Activated CD8-positive, alpha-beta T cell treated with anti-CD3 and anti-CD28 coated beads, Interleukin-2, amount 10 ng/mL, durations not matched to agents 7 days and 5 days (primary cell): ENCODE measurements around the gene APH1B. TPM values are rescaled to one million over a fixed set of nuclear protein-coding genes. Genes with fewer than 3 reads are reported as not detected.

Experiments used
- ATAC-seq: fragments of 150-1000 bp; cut with Tn5 transposase; one replicate; pipeline ENCODE4 v1.10.0; 2021; ENCODE audit warnings: moderate library complexity
- CTCF ChIA-PET: fragments of 350-600 bp; sonication (Branson Sonifier 250); formaldehyde crosslinking; loops from one replicate; lab custom pipeline; 2021; ENCODE audit warnings: antibody characterized with exemption; lab: Charles Lee
- POLR2A ChIA-PET: fragments of 350-600 bp; sonication (Branson Sonifier 250); formaldehyde crosslinking; loops from one replicate; lab custom pipeline; 2021; ENCODE audit warnings: antibody characterized with exemption; lab: Charles Lee
- DNase-seq: peaks from one replicate; pipeline ENCODE4 v3.0.0-alpha.2; 2020
- H3K27ac Mint-ChIP-seq: one replicate; pipeline ENCODE4 v1.8.0; 2021; ENCODE audit warnings: mild to moderate bottlenecking, mixed read lengths
- H3K27me3 Mint-ChIP-seq: one replicate; pipeline ENCODE4 v1.8.0; 2021; ENCODE audit warnings: low read depth, mixed read lengths
- H3K36me3 Mint-ChIP-seq: one replicate; pipeline ENCODE4 v1.8.0; 2021; ENCODE audit warnings: low read depth, mixed read lengths
- H3K4me1 Mint-ChIP-seq: one replicate; pipeline ENCODE4 v1.8.0; 2021; ENCODE audit warnings: low read depth, mixed read lengths
- H3K4me3 Mint-ChIP-seq: one replicate; pipeline ENCODE4 v1.8.0; 2021; ENCODE audit warnings: mild to moderate bottlenecking, mixed read lengths
- H3K9me3 Mint-ChIP-seq: one replicate; pipeline ENCODE4 v1.8.0; 2022; ENCODE audit warnings: mixed read lengths; ENCODE audit not compliant: insufficient read depth
- total RNA-seq, 2 experiments: library from RNA; stranded (reverse); gene quantifications; one replicate each; pipeline ENCODE4 v1.2.3, GENCODE V29; 2021

Gene APH1B
- total RNA-seq, 2 experiments from 2014 or later = 9.1 to 10.1 TPM

GRCh38 chr15:63296195-63296594, 18.8 kb downstream of the APH1B start:
- Mint-ChIP-seq H3K4me3 (no peak overlapping the region), H3K9me3 (no peaks in the 10 kb centered on the region), H3K27ac (no peak overlapping the region), H3K36me3 (no peaks in the 10 kb centered on the region), H3K4me1 (peaks cover 15% of the 10 kb centered on the region), H3K27me3 (no peaks in the 10 kb centered on the region)
- ChIA-PET CTCF (interaction anchor here (1.6 to 2.6 kb wide), 2 partner anchors 8 to 141 kb away, joined by 3 to 10 read pairs; no protein-coding TSS in a partner anchor), POLR2A (interaction anchor here (0.6 kb wide), 1 partner anchor 109 kb away, joined by 3 read pairs; no protein-coding TSS in a partner anchor)
- ATAC-seq = no peak
- no peak for DNase-seq

GRCh38 chr15:63299943-63300575, 22.7 kb downstream of the APH1B start:
- ChIA-PET CTCF (no interaction called here), POLR2A (no interaction called here)
- Mint-ChIP-seq H3K36me3 (no peaks in the 10 kb centered on the region), H3K9me3 (no peaks in the 10 kb centered on the region), H3K27ac (no peak overlapping the region), H3K4me3 (no peak overlapping the region), H3K27me3 (no peaks in the 10 kb centered on the region), H3K4me1 (peaks cover 15% of the 10 kb centered on the region)
- DNase-seq (no peak), ATAC-seq (no peak)

- ATAC-seq = no peak
- Mint-ChIP-seq H3K4me3 (no peak overlapping the region), H3K27me3 (no peaks in the 10 kb centered on the region), H3K4me1 (peaks cover 6% of the 10 kb centered on the region), H3K27ac (no peak overlapping the region), H3K9me3 (no peaks in the 10 kb centered on the region), H3K36me3 (no peaks in the 10 kb centered on the region)
- CTCF ChIA-PET = no interaction called here
- DNase-seq = no peak
- POLR2A ChIA-PET = no interaction called here
These were observed 23.7 kb downstream of the APH1B start for GRCh38 chr15:63301088-63301487.

- Mint-ChIP-seq H3K4me3 (no peak overlapping the region), H3K36me3 (no peaks in the 10 kb centered on the region), H3K27me3 (no peaks in the 10 kb centered on the region), H3K4me1 (no peaks in the 10 kb centered on the region), H3K9me3 (no peaks in the 10 kb centered on the region), H3K27ac (no peak overlapping the region)
- ChIA-PET POLR2A (no interaction called here), CTCF (interaction anchor here (1.0 kb wide), 1 partner anchor 258 kb away, joined by 3 read pairs; no protein-coding TSS in a partner anchor)
- no peak for ATAC-seq
- no peak for DNase-seq
These were observed 27.9 kb downstream of the APH1B start for GRCh38 chr15:63305260-63305659.

- H3K4me3 Mint-ChIP-seq = no peak overlapping the region
- CTCF ChIA-PET = interaction anchor here (1.1 to 1.4 kb wide), 2 partner anchors 8 to 18 kb away, joined by 3 to 4 read pairs; no protein-coding TSS in a partner anchor
- no peaks in the 10 kb centered on the region for H3K4me1 Mint-ChIP-seq
- H3K36me3 Mint-ChIP-seq = no peaks in the 10 kb centered on the region
- no peaks in the 10 kb centered on the region for H3K27me3 Mint-ChIP-seq
- DNase-seq = no peak
- POLR2A ChIA-PET = no interaction called here
- no peaks in the 10 kb centered on the region for H3K9me3 Mint-ChIP-seq
- ATAC-seq = no peak
- H3K27ac Mint-ChIP-seq = no peak overlapping the region
These were observed 29.2 kb downstream of the APH1B start for GRCh38 chr15:63306492-63307073.

- no peaks in the 10 kb centered on the region for H3K4me1 Mint-ChIP-seq
These were observed 31.1 kb downstream of the APH1B start for GRCh38 chr15:63308491-63308890.

GRCh38 chr15:63308947-63309346, 31.5 kb downstream of the APH1B start:
- ChIA-PET CTCF (no interaction called here), POLR2A (no interaction called here)
- no peak overlapping the region for H3K4me3 Mint-ChIP-seq
- H3K9me3 Mint-ChIP-seq = no peaks in the 10 kb centered on the region
- DNase-seq = no peak
- no peak for ATAC-seq
- no peaks in the 10 kb centered on the region for H3K4me1 Mint-ChIP-seq
- H3K27me3 Mint-ChIP-seq = no peaks in the 10 kb centered on the region
- H3K36me3 Mint-ChIP-seq = no peaks in the 10 kb centered on the region
- no peak overlapping the region for H3K27ac Mint-ChIP-seq

More at GRCh38 chr15:63308491-63308890, 31.1 kb downstream of the APH1B start:
- no peaks in the 10 kb centered on the region for H3K27me3 Mint-ChIP-seq
- no peak overlapping the region for H3K27ac Mint-ChIP-seq
- ATAC-seq = no peak
- no peak for DNase-seq
- ChIA-PET CTCF (no interaction called here), POLR2A (no interaction called here)
- H3K4me3 Mint-ChIP-seq = no peak overlapping the region
- H3K9me3 Mint-ChIP-seq = no peaks in the 10 kb centered on the region
- no peaks in the 10 kb centered on the region for H3K36me3 Mint-ChIP-seq

GRCh38 chr15:63310646-63311045, 33.2 kb downstream of the APH1B start:
- Mint-ChIP-seq H3K9me3 (no peaks in the 10 kb centered on the region), H3K4me1 (no peaks in the 10 kb centered on the region), H3K36me3 (no peaks in the 10 kb centered on the region), H3K27me3 (no peaks in the 10 kb centered on the region), H3K27ac (no peak overlapping the region), H3K4me3 (no peak overlapping the region)
- POLR2A ChIA-PET = no interaction called here
- CTCF ChIA-PET = no interaction called here
- ATAC-seq (no peak), DNase-seq (no peak)

GRCh38 chr15:63312286-63312685, 34.9 kb downstream of the APH1B start:
- ChIA-PET CTCF (interaction anchor here (1.4 to 1.8 kb wide), 2 partner anchors 23 to 100 kb away, joined by 3 to 4 read pairs; no protein-coding TSS in a partner anchor), POLR2A (no interaction called here)
- peaks cover 6% of the 10 kb centered on the region for H3K27me3 Mint-ChIP-seq
- ATAC-seq (no peak), DNase-seq (no peak)
- no peak overlapping the region for H3K4me3 Mint-ChIP-seq
- H3K4me1 Mint-ChIP-seq = no peaks in the 10 kb centered on the region
- H3K36me3 Mint-ChIP-seq = no peaks in the 10 kb centered on the region
- H3K27ac Mint-ChIP-seq = no peak overlapping the region
- H3K9me3 Mint-ChIP-seq = no peaks in the 10 kb centered on the region

- Mint-ChIP-seq H3K27ac (no peak overlapping the region), H3K27me3 (peaks cover 6% of the 10 kb centered on the region), H3K36me3 (no peaks in the 10 kb centered on the region), H3K4me3 (no peak overlapping the region), H3K9me3 (no peaks in the 10 kb centered on the region), H3K4me1 (no peaks in the 10 kb centered on the region)
- ChIA-PET POLR2A (no interaction called here), CTCF (interaction anchor here (1.8 kb wide), 1 partner anchor 25 kb away, joined by 4 read pairs; no protein-coding TSS in a partner anchor)
- ATAC-seq (no peak), DNase-seq (no peak)
These were observed 36.4 kb downstream of the APH1B start for GRCh38 chr15:63313825-63314224.

- Mint-ChIP-seq H3K27me3 (peaks cover 6% of the 10 kb centered on the region), H3K4me1 (no peaks in the 10 kb centered on the region), H3K4me3 (no peak overlapping the region), H3K9me3 (no peaks in the 10 kb centered on the region), H3K27ac (no peak overlapping the region), H3K36me3 (no peaks in the 10 kb centered on the region)
- no peak for ATAC-seq
- CTCF ChIA-PET = no interaction called here
- DNase-seq = no peak
- POLR2A ChIA-PET = no interaction called here
These were observed 37.0 kb downstream of the APH1B start for GRCh38 chr15:63314409-63314808.

- DNase-seq (no peak), ATAC-seq (no peak)
- POLR2A ChIA-PET = no interaction called here
- no peaks in the 10 kb centered on the region for H3K4me1 Mint-ChIP-seq
- H3K4me3 Mint-ChIP-seq = no peak overlapping the region
- H3K27me3 Mint-ChIP-seq = peaks cover 6% of the 10 kb centered on the region
- H3K36me3 Mint-ChIP-seq = no peaks in the 10 kb centered on the region
- no peak overlapping the region for H3K27ac Mint-ChIP-seq
- no peaks in the 10 kb centered on the region for H3K9me3 Mint-ChIP-seq
- CTCF ChIA-PET = no interaction called here
These were observed 40.9 kb downstream of the APH1B start for GRCh38 chr15:63318344-63318743.
